Activated T-cell treated with anti-CD3 and anti-CD28 coated beads, Interleukin-2, amount 50 U/mL, for 24 hours (primary cell): ENCODE data around the gene MAP3K10.

Experiments
- DNase-seq: peaks from one replicate; pipeline ENCODE4 v3.0.0-alpha.2; 2020
- H3K27ac Mint-ChIP-seq: 2 replicates; pipeline ENCODE4 v1.8.0; 2020; ENCODE audit warnings: mild to moderate bottlenecking, mixed read lengths
- H3K27me3 Mint-ChIP-seq: 2 replicates; pipeline ENCODE4 v1.8.0; 2020; ENCODE audit warnings: mixed read lengths
- H3K36me3 Mint-ChIP-seq: 2 replicates; pipeline ENCODE4 v1.8.0; 2020; ENCODE audit warnings: low read depth, mixed read lengths
- H3K4me1 Mint-ChIP-seq: 2 replicates; pipeline ENCODE4 v1.8.0; 2020; ENCODE audit warnings: low read depth, mixed read lengths
- H3K4me3 Mint-ChIP-seq: 2 replicates; pipeline ENCODE4 v1.8.0; 2020; ENCODE audit warnings: mild to moderate bottlenecking, moderate library complexity, mixed read lengths
- H3K9me3 Mint-ChIP-seq: 2 replicates; pipeline ENCODE4 v1.8.0; 2020; ENCODE audit warnings: mixed read lengths

Gene MAP3K10

DNA sequence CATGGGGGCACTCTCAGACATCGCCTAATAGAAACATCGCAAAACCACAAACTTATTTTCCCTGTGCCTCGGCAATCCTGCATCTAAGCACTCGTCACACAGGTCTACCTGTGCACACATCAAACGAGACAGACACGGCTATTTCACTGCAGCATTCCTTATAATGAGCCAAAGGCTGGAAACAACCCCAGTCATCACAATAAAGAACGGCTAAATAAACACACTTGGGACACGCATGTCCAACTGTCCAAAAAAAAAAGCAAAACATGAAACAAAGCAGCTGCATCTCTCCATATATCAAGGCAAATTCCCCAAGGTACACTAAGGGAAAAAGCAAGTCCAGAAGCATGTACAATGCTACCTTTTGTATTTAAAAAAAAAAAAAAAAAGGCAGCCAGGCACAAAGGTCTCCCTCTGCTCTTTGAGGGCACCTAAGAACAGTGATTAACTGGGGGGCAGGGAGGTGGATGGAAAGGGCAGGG is 62.4 kb downstream of the MAP3K10 start:
- H3K4me3 Mint-ChIP-seq = no peak overlapping the region
- peaks cover 80% of the 10 kb centered on the region for H3K36me3 Mint-ChIP-seq
- no peaks in the 10 kb centered on the region for H3K9me3 Mint-ChIP-seq
- DNase-seq = no peak
- no peak overlapping the region for H3K27ac Mint-ChIP-seq
- H3K4me1 Mint-ChIP-seq = peaks cover 17% of the 10 kb centered on the region
- H3K27me3 Mint-ChIP-seq = no peaks in the 10 kb centered on the region

DNA sequence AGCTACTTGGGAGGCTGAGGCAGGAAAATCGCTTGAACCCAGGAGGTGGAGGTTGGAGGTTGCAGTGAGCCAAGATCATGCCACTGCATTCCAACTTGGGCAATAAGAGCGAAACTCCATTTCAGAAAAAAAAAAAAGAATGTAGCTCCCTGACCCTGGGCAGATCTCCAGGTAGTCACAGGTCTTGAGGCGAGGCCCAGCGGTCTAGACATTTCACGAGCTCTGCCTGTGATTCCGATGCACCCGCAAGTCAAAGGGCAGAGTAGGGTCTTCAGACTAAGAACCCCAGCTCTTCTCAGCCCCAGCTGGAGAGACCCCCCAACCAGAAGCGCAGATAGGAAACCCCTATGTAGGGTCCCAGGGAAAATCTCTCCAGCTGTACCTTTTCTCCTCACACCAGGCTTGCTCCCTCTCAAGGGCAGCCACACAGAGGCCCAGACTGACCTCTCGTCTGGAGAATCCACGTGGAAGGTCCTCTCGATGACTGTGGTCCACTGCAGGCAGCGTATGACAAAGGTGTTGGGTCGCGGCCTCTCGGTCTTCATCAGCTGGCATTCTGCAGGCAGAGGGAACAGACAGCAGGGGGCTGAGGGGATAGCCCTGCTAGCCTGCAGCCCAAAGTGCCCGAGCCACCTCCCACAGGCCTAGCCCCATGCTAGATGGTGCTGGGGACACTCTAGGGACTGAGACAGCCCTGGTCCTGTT is 63.6 kb downstream of the MAP3K10 start:
- no peak overlapping the region for H3K27ac Mint-ChIP-seq
- peaks cover 77% of the 10 kb centered on the region for H3K36me3 Mint-ChIP-seq

DNA sequence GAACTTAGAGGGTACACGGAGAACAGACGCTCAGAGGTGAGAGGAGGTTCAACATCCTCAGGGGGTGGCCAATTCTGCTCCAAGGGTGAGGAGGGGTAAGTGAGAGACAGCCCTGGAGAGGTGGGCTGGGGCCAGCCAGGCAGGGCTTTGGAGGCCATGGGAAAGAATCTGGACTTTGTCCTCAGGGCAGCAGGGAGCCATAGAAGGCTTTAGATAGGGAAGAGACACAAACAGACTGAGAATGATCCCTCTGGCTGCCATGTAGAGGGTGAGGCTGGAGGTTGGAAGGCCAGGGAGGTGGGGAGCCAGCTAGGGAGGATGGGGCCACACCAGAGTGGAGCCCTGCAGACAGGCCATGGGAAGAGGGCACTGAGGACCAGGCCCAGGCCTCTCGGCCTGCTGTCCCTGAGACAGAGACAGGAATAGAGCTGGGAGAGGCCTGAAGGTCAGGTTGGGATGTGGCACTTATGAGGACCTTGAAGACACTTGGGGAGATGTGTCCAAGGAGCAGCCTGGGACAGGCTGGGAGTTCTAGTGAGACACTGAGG is 64.5 kb downstream of the MAP3K10 start:
- Mint-ChIP-seq H3K4me3 (no peak overlapping the region), H3K4me1 (peaks cover 22% of the 10 kb centered on the region), H3K9me3 (no peaks in the 10 kb centered on the region), H3K36me3 (peaks cover 71% of the 10 kb centered on the region), H3K27ac (peak overlapping the region; percentile 63), H3K27me3 (no peaks in the 10 kb centered on the region)
- no peak for DNase-seq

More for the DNA sequence above, 63.6 kb downstream of the MAP3K10 start:
- no peak for DNase-seq
- no peak overlapping the region for H3K4me3 Mint-ChIP-seq
- H3K27me3 Mint-ChIP-seq = no peaks in the 10 kb centered on the region
- H3K9me3 Mint-ChIP-seq = no peaks in the 10 kb centered on the region
- peaks cover 21% of the 10 kb centered on the region for H3K4me1 Mint-ChIP-seq

DNA sequence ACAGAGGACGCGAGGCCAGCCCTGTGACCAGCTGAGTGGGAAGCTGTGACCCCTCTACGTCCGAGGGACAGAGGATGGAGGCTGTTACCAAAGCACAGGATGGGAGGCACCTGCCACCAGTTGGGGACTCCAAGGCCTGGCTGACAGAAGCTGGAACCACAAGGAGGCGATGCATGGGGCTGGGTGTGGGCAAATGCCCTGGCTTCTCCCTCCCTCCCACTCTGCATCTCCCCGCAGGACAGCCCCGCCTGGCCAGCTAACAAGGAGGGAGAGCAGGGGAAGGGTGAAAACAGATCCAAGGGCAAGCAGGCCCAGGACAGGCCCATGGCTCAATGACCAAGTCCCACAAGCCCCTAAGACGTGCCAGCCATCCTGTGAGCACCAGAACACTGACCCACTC is 65.3 kb downstream of the MAP3K10 start:
- H3K4me3 Mint-ChIP-seq = no peak overlapping the region
- no peaks in the 10 kb centered on the region for H3K9me3 Mint-ChIP-seq
- peak overlapping the region; percentile 26 for H3K27ac Mint-ChIP-seq
- peaks cover 26% of the 10 kb centered on the region for H3K4me1 Mint-ChIP-seq
- no peaks in the 10 kb centered on the region for H3K27me3 Mint-ChIP-seq
- no peak for DNase-seq
- H3K36me3 Mint-ChIP-seq = peaks cover 71% of the 10 kb centered on the region

DNA sequence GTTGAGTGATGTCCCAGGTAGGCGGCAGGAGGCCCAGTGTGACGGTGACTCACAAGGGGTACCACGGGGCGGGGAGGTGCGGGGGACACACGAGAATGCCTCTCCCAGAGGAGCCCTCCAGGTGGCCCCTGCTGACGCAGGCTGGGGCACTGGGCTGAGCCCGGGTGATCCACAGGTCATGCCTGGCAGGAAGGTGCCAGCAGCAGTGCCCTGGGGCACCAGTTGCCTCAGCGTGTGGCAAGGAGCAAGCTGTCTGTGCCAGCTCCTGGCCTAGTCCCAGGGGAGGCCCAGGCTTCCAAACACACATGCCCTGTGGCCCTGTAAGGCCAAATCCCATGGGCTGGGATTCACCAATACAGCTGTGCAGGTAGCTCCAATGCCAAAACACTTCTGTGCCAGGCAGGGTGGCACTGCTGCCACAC is 65.9 kb downstream of the MAP3K10 start:
- peaks cover 71% of the 10 kb centered on the region for H3K36me3 Mint-ChIP-seq
- no peaks in the 10 kb centered on the region for H3K9me3 Mint-ChIP-seq
- H3K4me1 Mint-ChIP-seq = peaks cover 26% of the 10 kb centered on the region
- no peak for DNase-seq
- H3K27ac Mint-ChIP-seq = no peak overlapping the region
- no peaks in the 10 kb centered on the region for H3K27me3 Mint-ChIP-seq
- H3K4me3 Mint-ChIP-seq = no peak overlapping the region

DNA sequence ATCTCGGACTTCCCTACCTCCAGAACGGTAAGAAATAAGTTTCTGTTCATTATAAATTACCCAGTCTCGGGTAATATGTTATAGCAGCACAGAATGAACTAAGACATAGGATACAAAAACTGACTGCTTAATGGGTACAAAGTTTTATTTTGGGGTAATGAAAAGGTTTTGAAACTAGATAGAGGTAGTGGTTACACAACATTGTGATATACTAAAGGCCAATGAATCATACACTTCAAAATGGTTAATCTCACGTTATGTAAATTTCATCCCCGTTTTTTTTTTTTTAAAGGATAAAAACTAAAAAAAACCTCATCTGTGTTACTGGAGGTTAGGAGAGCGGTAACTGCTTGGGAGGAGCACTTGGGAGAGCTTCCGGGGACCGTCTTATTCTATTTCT is 70.4 kb downstream of the MAP3K10 start:
- no peak for DNase-seq
- H3K36me3 Mint-ChIP-seq = peaks cover 61% of the 10 kb centered on the region
- no peaks in the 10 kb centered on the region for H3K9me3 Mint-ChIP-seq
- H3K27me3 Mint-ChIP-seq = no peaks in the 10 kb centered on the region
- H3K4me3 Mint-ChIP-seq = no peak overlapping the region
- no peak overlapping the region for H3K27ac Mint-ChIP-seq
- H3K4me1 Mint-ChIP-seq = peaks cover 21% of the 10 kb centered on the region

DNA sequence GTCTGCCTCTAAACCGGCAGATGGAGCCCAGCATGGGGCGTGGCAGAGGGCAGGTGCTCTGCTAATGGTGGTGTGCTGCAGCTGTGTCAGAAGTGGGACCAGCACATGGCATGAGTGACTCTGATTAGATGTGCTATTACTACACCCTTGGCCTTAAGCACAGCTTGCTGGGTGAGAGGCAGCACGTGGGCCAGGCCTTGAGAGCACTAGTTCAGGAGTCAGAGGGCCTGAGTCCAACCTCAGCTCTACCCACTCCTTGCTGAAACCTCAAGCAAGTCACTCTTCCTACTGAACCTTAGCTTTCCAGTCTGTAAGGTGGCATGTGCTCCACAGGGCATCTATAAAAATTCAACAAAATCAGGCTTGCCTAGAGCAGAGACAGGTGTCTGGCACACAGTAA is 71.2 kb downstream of the MAP3K10 start:
- peaks cover 59% of the 10 kb centered on the region for H3K36me3 Mint-ChIP-seq
- H3K9me3 Mint-ChIP-seq = no peaks in the 10 kb centered on the region
- H3K27me3 Mint-ChIP-seq = no peaks in the 10 kb centered on the region
- no peak overlapping the region for H3K27ac Mint-ChIP-seq
- no peak for DNase-seq
- peaks cover 16% of the 10 kb centered on the region for H3K4me1 Mint-ChIP-seq
- no peak overlapping the region for H3K4me3 Mint-ChIP-seq

DNA sequence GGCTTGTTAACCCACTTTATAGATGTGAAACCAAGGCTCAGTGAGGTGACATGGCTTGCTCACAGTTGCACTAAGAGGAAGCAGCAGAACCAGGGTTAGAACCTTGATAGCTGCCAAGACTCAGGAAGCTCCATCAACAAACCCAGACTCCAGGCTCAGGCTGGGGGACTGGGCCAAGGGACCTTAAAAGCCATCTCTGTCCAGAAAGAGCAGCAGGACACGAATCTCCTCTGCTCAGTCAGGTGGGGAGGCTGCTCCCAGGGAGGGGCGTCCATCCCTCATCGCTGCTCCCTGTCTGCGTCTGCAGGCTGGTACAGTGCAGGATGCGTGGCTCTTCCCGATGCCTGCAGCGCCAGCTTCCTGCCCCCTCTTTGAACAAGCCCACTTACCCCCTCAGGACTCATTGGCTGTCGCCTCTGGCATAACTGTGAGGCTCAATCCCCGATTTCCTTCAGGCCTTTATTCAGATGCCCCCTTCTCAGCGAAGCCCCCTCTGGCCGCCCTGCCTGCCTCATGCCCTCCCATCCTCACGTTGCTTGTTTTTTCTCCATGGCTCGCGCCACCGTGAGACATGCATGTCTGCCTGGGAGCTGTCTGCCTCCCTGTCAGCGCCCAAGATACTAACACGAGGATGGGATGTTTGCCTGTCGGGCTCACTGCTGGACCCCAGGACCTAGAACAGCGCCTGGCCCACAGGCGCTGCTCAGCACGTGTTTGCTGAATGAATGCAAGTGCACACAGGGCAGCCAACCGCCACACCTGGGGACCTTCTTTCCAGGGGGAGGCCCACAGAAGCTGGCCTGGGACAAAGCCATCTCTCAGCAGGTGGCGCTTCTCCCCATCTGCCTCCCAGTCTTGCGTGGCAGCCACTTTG is 72.5 kb downstream of the MAP3K10 start:
- H3K27me3 Mint-ChIP-seq = no peaks in the 10 kb centered on the region
- H3K9me3 Mint-ChIP-seq = no peaks in the 10 kb centered on the region
- no peak overlapping the region for H3K4me3 Mint-ChIP-seq
- H3K36me3 Mint-ChIP-seq = peaks cover 60% of the 10 kb centered on the region
- no peak for DNase-seq
- peaks cover 17% of the 10 kb centered on the region for H3K4me1 Mint-ChIP-seq
- peak overlapping the region; percentile 11 for H3K27ac Mint-ChIP-seq

DNA sequence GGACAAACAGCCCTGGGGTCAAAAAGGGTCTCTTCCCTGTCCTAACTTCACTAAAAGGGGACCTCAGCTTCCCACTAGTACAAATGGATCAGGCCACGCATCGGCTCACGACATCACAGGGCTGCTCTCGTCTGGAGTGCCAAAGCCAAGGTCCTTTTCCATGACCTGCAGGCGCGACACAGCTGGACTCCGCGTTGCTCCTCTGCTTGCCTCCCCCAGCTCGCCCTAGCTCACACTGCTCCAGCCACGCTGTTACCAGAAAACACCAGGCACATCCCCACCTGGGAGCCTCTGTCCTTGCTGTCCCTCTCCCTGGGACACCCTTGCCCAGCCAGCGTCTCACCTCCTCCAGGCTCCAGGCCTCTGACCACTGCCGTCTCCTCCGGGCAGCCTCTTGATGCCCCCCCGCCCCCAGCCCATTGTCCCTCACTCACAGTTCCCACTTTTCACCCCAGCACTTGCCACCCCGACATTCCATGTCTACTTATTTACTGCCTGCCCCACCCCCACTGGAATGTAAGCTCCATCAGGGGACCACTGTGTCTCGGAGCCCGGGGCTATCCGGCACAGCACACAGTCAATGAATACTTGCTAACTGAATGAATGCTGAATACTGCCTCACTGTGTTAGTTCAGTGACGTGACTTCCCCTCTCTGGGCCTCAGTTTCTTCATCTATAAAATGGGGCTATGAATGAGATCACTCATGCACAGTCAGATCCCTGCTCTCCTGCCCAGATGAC is 73.3 kb downstream of the MAP3K10 start:
- Mint-ChIP-seq H3K36me3 (peaks cover 65% of the 10 kb centered on the region), H3K4me1 (peaks cover 20% of the 10 kb centered on the region), H3K27me3 (no peaks in the 10 kb centered on the region), H3K4me3 (no peak overlapping the region), H3K27ac (no peak overlapping the region), H3K9me3 (no peaks in the 10 kb centered on the region)
- no peak for DNase-seq
